HepG2 (cell line): ENCODE results near the gene MTIF2. TPM values are rescaled to one million over a fixed set of nuclear protein-coding genes. Genes with fewer than 3 reads are reported as not detected.

Experiments used
- ATAC-seq: fragments of 200-7000 bp; cut with Tn5 transposase; 3 replicates; pipeline ENCODE4 v1.9.1; 2020; ENCODE audit warnings: mild to moderate bottlenecking, moderate library complexity
- BruUV-seq: library from RNA; stranded (reverse); fragments of 400-500 nt; replicated peaks from 2 replicates; lab custom pipeline; 2021; lab: Mats Ljungman, UMichigan
- CTCF ChIA-PET: fragments of 300-600 bp; formaldehyde crosslinking; extraction: SDS; loops from one replicate; lab custom pipeline; 2021; ENCODE audit warnings: low total read pairs, inconsistent platforms, low intra/inter-chr PET ratio; lab: Yijun Ruan, JAX
- POLR2A ChIA-PET: fragments of 350-600 bp; sonication (Branson Sonifier 250); formaldehyde crosslinking; loops from one replicate; lab custom pipeline; 2020; ENCODE audit warnings: antibody characterized with exemption, inconsistent platforms; lab: Yijun Ruan, JAX
- DNase-seq: peaks from one replicate; pipeline ENCODE4 v3.0.0-alpha.2; 2015; ENCODE audit warnings: low spot score
- FAIRE-seq: peaks from 3 replicates; lab custom pipeline; 2011; peaks lifted over from hg19 to GRCh38; lab: Jason Lieb, UNC
- H2AFZ ChIP-seq: one replicate; pipeline ENCODE4 v1.6.1; 2011; ENCODE audit warnings: low read length, inconsistent platforms
- H3K27ac ChIP-seq: fragments of 300-600 bp; 3 replicates; pipeline ENCODE4 v1.8.0; 2011; ENCODE audit warnings: mixed run types, mild to moderate bottlenecking, mixed read lengths, low read length, inconsistent platforms; ENCODE audit not compliant: insufficient read depth; ENCODE audit errors: extremely low read length
- H3K27me3 ChIP-seq, 2 experiments: fragments of 200-600 bp in 1 of 2; 2 replicates in 1 of 2; 3 replicates in 1 of 2; pipeline versions ENCODE4 v1.6.0 to v1.8.0; 2011; ENCODE audit warnings: low read length in 2 of 2, mild to moderate bottlenecking in 2 of 2, moderate library complexity in 2 of 2, inconsistent platforms in 1 of 2; ENCODE audit not compliant: insufficient read depth in 2 of 2, control insufficient read depth in 1 of 2
- H3K36me3 ChIP-seq, 2 experiments: fragments of 200-600 bp in 1 of 2; replicated peaks in 1 of 2; 2 replicates in 1 of 2; 3 replicates in 1 of 2; pipeline versions ENCODE4 v1.5.1 to v1.8.0; 2011; ENCODE audit warnings: low read length in 2 of 2, inconsistent platforms in 1 of 2; ENCODE audit not compliant: insufficient read depth in 2 of 2, control insufficient read depth in 1 of 2
- H3K4me1 ChIP-seq: 2 replicates; pipeline ENCODE4 v1.5.1; 2012; ENCODE audit warnings: low read length, inconsistent platforms; ENCODE audit not compliant: insufficient read depth
- H3K4me2 ChIP-seq: 2 replicates; pipeline ENCODE4 v1.6.0; 2011; ENCODE audit warnings: low read depth, low read length, inconsistent platforms
- H3K4me3 ChIP-seq, 3 experiments: fragments of 200-600 bp in 1 of 3; sonication (generic), shearing (Covaris generic) in 1 of 3; replicated peaks in 1 of 3; 2 replicates each; pipeline ENCODE4 v1.5.1; 2011 to 2016; ENCODE audit warnings: low read length in 3 of 3, inconsistent platforms in 2 of 3, low read depth in 2 of 3, mild to moderate bottlenecking in 2 of 3, control low read depth in 1 of 3, mixed read lengths in 1 of 3; ENCODE audit not compliant: insufficient read depth in 1 of 3
- H3K79me2 ChIP-seq: one replicate; pipeline ENCODE4 v1.6.1; 2011; ENCODE audit warnings: low read length, inconsistent platforms; ENCODE audit not compliant: insufficient read depth
- H3K9ac ChIP-seq: 2 replicates; pipeline ENCODE4 v1.6.0; 2011; ENCODE audit warnings: mild to moderate bottlenecking, low read depth, low read length, inconsistent platforms; ENCODE audit not compliant: insufficient read depth
- H3K9me3 ChIP-seq: 2 replicates; pipeline ENCODE4 v1.5.1; 2012; ENCODE audit warnings: mild to moderate bottlenecking, low read length
- H4K20me1 ChIP-seq: 2 replicates; pipeline ENCODE4 v1.6.0; 2011; ENCODE audit warnings: inconsistent platforms, mild to moderate bottlenecking, low read length, moderate library complexity; ENCODE audit not compliant: insufficient read depth
- ASH2L ChIP-seq: fragments of 300-600, 200-600 bp; sonication (generic); IDR thresholded peaks from 2 replicates; pipeline ENCODE4 v1.7.0; 2017; ENCODE audit warnings: low read depth, mild to moderate bottlenecking, moderate library complexity, mixed read lengths, low read length; ENCODE audit not compliant: insufficient read length
- BRCA1 ChIP-seq: sonication (generic); formaldehyde crosslinking; IDR thresholded peaks from 2 replicates; pipeline ENCODE4 v1.4.0; 2020; ENCODE audit warnings: missing genetic modification reagents
- FOXK1 ChIP-seq: sonication (generic); formaldehyde crosslinking; IDR thresholded peaks from 2 replicates; pipeline ENCODE4 v1.4.0; 2020; ENCODE audit warnings: low read depth, missing genetic modification reagents, borderline replicate concordance
- FOXP4 ChIP-seq: sonication (generic); formaldehyde crosslinking; IDR thresholded peaks from 2 replicates; pipeline ENCODE4 v1.4.0; 2020; ENCODE audit warnings: missing genetic modification reagents
- IKZF5 ChIP-seq: IDR thresholded peaks from 2 replicates; pipeline ENCODE4 v1.6.1; 2018; ENCODE audit warnings: missing genetic modification reagents, mild to moderate bottlenecking, missing compliant biosample characterization
- LBX2 ChIP-seq: sonication (generic); formaldehyde crosslinking; IDR thresholded peaks from 2 replicates; pipeline ENCODE4 v1.5.0; 2020; ENCODE audit warnings: missing genetic modification reagents, mild to moderate bottlenecking, borderline replicate concordance
- MAFF ChIP-seq: IDR thresholded peaks from 2 replicates; pipeline ENCODE4 v1.6.1; 2011; ENCODE audit warnings: low read depth, low read length, improper control_type of control experiment
- MZF1 ChIP-seq: sonication (generic); formaldehyde crosslinking; IDR thresholded peaks from 2 replicates; pipeline ENCODE4 v1.8.1; 2023; ENCODE audit warnings: mild to moderate bottlenecking, missing genetic modification reagents, borderline replicate concordance
- PHF8 ChIP-seq: sonication (generic); formaldehyde crosslinking; IDR thresholded peaks from 2 replicates; pipeline ENCODE4 v1.5.0; 2020; ENCODE audit warnings: missing genetic modification reagents
- RFX5 ChIP-seq: IDR thresholded peaks from 2 replicates; pipeline ENCODE4 v1.6.1; 2011; ENCODE audit warnings: low read depth, low read length, improper control_type of control experiment
- USF2 ChIP-seq, 2 experiments: sonication (generic) in 1 of 2; formaldehyde crosslinking in 1 of 2; IDR thresholded peaks; 2 replicates each; pipeline versions ENCODE4 v1.5.1 to v1.6.1; 2011 to 2020; ENCODE audit warnings: borderline replicate concordance in 1 of 2, low read depth in 1 of 2, low read length in 1 of 2, mild to moderate bottlenecking in 1 of 2, missing genetic modification reagents in 1 of 2, moderate library complexity in 1 of 2
- ZBTB21 ChIP-seq: sonication (generic); formaldehyde crosslinking; IDR thresholded peaks from 2 replicates; pipeline ENCODE4 v1.4.0; 2020; ENCODE audit warnings: missing genetic modification reagents
- ZNF235 ChIP-seq: sonication (generic); formaldehyde crosslinking; IDR thresholded peaks from 2 replicates; pipeline ENCODE4 v1.8.1; 2023; ENCODE audit warnings: mild to moderate bottlenecking, missing genetic modification reagents, borderline replicate concordance
- ZNF574 ChIP-seq: sonication (generic); formaldehyde crosslinking; IDR thresholded peaks from 2 replicates; pipeline ENCODE4 v1.4.0; 2020; ENCODE audit warnings: missing genetic modification reagents
- WGBS: methylation state at CpG from one replicate; pipeline ENCODE4 v1.1.6; 2017; ENCODE audit warnings: low lambda C conversion rate; 5-methylcytosine and 5-hydroxymethylcytosine counted together
- in situ Hi-C: cut with HindIII; loops from 2 replicates; pipeline ENCODE4 v1.10.0; 2017; ENCODE audit warnings: low pct_unique_long_range_greater_than_20kb; ENCODE audit not compliant: extremely low pct_ligation_motif_present
- intact Hi-C: fragments of 100-400 bp; cut with micrococcal nuclease; formaldehyde crosslinking; loops from one replicate; pipeline ENCODE4 v1.10.0; 2022; ENCODE audit not compliant: unreplicated experiment
- polyA plus RNA-seq, 8 experiments: library from polyadenylated mRNA; depleted of rRNA in 3 of 8; stranded (reverse) in 7 of 8; unstranded in 1 of 8; fragments of >200 nt; fragmentation: Illumina TruSeq in 4 of 8; extraction: Trizol in 4 of 8; gene quantifications; 2 replicates each; pipeline versions ENCODE4 v1.2.1 to v1.2.3, GENCODE V29; 2011 to 2016; ENCODE audit warnings: low read depth in 4 of 8, missing spikeins in 1 of 8, mixed read lengths in 1 of 8; ENCODE audit not compliant: insufficient read depth in 1 of 8
- total RNA-seq, 5 experiments: library from RNA; depleted of rRNA; stranded (reverse); fragments of >200 nt; fragmentation: Illumina TruSeq; extraction: Trizol; gene quantifications; 2 replicates each; pipeline ENCODE4 v1.2.3, GENCODE V29; 2016; ENCODE audit warnings: low read depth in 1 of 5

MTIF2 gene
- total and polyA plus RNA-seq, 2 of the 13 experiments (the other 11 are each of a cell fraction or from before 2014, with no cell fraction given), result 32.1 to 92.1 TPM

GRCh38 chr2:55231546-55232083, 37.4 kb downstream of the MTIF2 start:
- DNase-seq, result no peak
- Histone ChIP-seq H3K27ac (peak overlapping the region; percentile 98), H3K4me2 (peak overlapping the region; percentile 81), H2AFZ (peak overlapping the region; percentile 100), H3K9me3 (no peaks in the 10 kb centered on the region), H4K20me1 (peaks cover 13% of the 10 kb centered on the region; the same call in 1 of the 2 replicates), H3K27me3 (no peaks in the 10 kb centered on the region; a peak in 1 of 5 replicates), H3K9ac (peak overlapping the region; percentile 99), H3K4me3 (peak overlapping the region; percentile 82 to 95 (median 93)), H3K79me2 (peaks cover 44% of the 10 kb centered on the region), H3K36me3 (peaks cover 4 to 25% of the 10 kb centered on the region in 2 experiments; a peak in 4 of 5 replicates), H3K4me1 (peaks cover 59% of the 10 kb centered on the region)
- ATAC-seq, result peak; percentile 56
- BruUV-seq, result TSS peak; percentile 80
- in situ Hi-C loops (loop anchor here (5.0 kb wide), 1 partner anchor 36 kb away; the partner anchor contains the start of gene MTIF2), intact Hi-C loops (loop anchor here (1.0 to 10.0 kb wide), 5 partner anchors 37 to 283 kb away; partner anchors contain the start of genes CCDC88A, CFAP36, MTIF2 and RTN4)
- WGBS, result 3% methylated on average over 13 of the region's 13 CpGs
- FAIRE-seq, result no peak
- ChIA-PET CTCF (no interaction called here), POLR2A (no interaction called here)
- TF ChIP-seq ZNF235 (CRISPR knock-in tag) (peak; percentile 42; the same call in 1 of the 2 replicates), ASH2L (no peak), IKZF5 (CRISPR knock-in tag) (no peak), PHF8 (CRISPR knock-in tag) (no peak), BRCA1 (CRISPR knock-in tag) (0 out of 2 replicates have a peak, but pooled peaks have one; percentile 48), ZNF574 (CRISPR knock-in tag) (no peak), ZBTB21 (CRISPR knock-in tag) (no peak), LBX2 (CRISPR knock-in tag) (no peak), USF2 (IDR thresholded peaks at IDR 0.05; ENCODE audit: low read depth, low read length) (no peak), USF2 (CRISPR knock-in tag; IDR thresholded peaks at IDR 0.05; ENCODE audit: borderline replicate concordance) (peak; percentile 49; the same call in 1 of the 2 replicates), FOXP4 (CRISPR knock-in tag) (peak; percentile 11; the same call in 1 of the 2 replicates), FOXK1 (CRISPR knock-in tag) (no peak), MAFF (no peak), RFX5 (0 out of 2 replicates have a peak, but pooled peaks have one; percentile 18), MZF1 (CRISPR knock-in tag) (peak; percentile 75; the same call in 1 of the 2 replicates)
